GM19043 (cell line): Measurements from ENCODE around the gene MICAL3.
"Not testable (repeated sequence)": the region's sequence is repeated elsewhere in the genome, so short reads cannot be mapped to it uniquely, and the experiment has no call there.

Experiments used
- ATAC-seq: cut with Tn5 transposase; IDR thresholded peaks from one replicate; pipeline ENCODE4 v1.9.1; 2021; ENCODE audit warnings: low read depth; ENCODE audit not compliant: unreplicated experiment

MICAL3 gene

DNA sequence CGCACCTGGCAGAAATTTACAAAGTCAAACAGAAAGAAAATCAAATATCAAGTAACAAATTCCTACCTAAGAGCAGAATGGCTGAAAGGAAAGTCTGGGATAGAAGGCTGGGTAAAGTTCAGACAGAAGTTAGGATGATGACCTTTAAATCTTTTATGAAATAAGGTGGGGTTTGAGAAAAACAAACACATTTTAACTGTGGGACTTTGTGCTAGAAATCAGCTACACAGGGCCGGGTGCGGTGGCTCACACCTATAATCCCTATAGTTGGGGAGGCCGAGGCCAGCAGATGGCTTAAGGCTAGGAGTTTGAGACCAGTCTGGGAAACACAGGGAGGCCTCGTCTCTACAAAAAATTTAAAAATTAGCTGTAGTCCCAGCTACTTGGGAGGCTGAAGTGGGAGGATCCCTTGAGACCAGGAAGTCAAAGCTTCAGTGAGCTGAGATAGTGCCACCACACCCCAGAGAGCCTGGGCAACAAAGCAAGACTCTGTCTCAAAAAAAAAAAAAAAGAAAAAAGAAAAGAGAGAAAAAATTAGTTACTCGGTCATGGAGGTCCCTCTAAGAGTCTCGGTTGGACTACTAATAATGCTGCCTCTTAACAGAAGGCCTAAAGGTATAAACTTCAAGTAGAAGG, 130.3 kb downstream of the MICAL3 start:
- ATAC-seq: no peak

DNA sequence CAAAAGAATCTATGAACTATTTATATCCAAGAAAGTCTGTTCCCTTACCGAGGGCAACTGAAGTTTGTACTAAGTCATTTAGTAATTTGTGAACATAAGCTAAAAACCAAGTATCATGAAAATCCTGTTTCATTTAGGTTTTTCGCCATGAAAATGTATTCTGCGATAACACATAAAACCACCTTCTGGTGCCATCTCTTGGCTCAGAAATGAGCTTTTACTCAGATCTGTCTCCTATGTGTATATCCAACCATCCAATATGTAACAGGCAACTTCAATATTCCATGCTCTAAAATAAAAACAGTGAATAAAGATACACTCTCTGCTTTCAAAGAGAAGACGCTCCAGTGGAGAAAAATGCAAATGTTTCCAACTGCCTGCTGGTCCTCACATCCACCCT, 132.0 kb downstream of the MICAL3 start:
- no peak for ATAC-seq

DNA sequence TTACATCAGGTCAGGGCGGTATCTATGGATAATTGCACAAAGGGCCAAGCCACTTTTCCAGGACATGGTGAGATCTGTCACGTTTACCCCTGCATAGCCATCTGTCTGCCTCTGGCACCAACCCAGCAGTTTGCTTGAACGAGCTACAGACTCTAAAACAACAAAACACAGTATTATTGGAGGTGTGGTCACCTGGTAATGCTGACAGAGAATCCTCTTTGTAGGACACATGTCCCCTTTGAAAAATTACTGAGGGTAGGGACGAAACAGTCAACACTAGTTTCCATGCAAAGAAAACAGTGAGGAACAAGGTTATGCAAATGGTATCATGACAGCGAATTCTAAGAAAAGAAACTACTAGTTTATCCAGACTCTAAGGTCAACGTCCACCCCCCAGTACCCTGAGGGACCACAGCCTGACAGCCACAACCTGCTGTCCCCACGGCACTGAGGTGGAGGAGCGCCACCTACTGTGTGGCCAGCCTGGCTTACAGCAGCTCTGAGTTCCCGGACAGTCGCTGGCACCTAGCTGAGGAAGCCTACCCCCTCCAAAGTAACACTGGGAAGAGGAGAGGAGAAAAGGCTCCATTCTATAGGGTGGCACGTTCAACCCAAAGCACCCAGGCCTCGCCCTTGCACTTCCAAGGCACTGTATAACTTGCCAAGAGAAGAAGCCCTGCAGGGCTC, 132.7 kb downstream of the MICAL3 start:
- no peak for ATAC-seq

DNA sequence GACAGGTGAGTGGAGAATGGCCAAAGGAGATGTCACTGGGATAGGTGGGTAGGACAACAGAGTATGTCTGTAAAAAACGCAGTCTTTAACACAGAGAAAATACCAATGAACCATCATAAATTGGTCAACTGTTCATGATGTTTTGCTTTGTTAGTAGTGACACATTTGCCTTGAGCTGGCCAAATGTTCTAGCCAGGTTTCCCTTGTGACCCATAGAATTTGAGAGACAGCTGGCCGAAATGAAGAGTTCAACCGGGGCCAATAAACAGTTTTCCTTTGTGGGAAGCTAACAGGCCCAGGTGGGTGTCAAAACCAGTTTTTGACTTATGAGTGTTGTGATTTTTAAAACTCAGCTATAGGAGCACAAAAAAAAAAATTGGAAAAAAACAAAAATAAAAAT, 133.5 kb downstream of the MICAL3 start:
- ATAC-seq: no peak

DNA sequence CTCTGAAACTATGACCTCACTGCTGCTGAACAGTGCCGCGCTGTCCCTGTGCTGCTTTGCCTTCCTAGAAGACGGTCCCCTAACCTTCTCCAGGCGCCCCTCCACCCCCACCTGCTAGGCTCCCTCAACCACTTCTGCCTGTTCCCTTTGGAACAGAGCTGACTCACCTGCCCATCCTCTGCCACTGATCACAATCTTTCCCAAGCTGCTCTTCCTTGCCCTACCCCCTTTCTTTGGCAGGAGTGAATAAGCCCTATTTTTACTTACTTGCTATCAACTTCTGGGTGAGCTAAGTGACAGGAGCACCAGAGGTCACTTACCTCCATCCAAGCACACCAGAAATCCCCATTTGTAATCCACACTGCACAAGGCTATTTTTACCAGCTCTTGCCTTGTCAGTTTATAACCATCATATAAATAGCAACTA, 134.1 kb downstream of the MICAL3 start:
- no peak for ATAC-seq

DNA sequence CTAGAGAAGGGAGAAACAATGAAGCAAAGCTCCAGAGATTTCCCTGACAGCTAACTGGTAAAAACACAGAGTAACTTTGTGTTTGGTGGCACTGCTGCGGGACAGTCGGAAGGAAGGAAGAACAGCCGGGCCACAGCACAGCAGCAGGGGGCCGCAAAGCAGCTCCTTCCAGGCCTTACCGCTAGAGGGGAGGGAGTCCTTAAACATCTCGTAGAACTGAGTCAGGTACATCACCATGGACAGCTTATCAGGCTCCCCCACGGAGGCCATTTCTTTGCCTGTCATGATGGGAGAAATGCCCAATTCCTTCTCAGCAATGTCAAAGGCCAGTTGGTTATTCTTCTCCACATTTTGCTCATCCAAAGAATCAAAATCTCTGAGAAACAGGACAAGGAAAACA, 135.5 kb downstream of the MICAL3 start:
- ATAC-seq: no peak

DNA sequence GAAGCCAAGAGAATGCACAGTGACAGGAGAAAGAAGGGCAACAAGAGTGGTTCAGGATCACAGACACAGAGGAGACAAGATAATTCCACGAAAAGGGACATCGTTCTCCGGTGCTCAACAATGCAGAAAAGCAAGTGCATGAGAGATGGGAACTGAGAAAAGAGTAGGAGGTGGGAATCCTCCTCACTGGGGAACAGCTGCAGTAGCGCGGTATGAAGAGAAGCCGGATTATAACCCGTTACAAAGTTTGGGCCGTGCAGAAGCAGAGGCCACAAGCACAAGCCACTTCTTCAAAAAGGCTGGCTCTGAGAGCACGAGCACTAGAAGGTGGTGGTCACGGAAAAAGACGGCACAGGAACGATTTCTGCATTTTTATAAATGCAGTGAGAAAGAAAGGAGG, 135.9 kb downstream of the MICAL3 start:
- no peak for ATAC-seq

DNA sequence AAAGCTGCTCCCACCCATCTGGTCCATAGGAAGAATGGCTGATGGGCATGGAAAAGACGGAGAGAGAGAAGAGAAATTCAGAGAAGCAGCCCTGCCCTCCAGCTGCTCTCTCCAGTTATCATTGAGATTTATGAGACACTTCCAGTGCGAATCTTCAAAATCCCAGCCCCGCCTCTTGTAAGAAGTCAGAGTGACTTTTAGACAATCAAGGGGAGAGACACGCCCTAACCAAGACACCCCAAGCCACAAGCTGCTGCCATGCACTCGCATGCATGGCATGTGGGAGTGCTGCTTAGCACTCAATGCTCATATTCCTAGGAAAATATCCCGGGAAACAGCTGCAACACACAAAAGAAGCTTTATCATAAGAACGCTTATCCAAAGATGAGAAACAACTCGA, 139.5 kb downstream of the MICAL3 start:
- ATAC-seq: no peak

DNA sequence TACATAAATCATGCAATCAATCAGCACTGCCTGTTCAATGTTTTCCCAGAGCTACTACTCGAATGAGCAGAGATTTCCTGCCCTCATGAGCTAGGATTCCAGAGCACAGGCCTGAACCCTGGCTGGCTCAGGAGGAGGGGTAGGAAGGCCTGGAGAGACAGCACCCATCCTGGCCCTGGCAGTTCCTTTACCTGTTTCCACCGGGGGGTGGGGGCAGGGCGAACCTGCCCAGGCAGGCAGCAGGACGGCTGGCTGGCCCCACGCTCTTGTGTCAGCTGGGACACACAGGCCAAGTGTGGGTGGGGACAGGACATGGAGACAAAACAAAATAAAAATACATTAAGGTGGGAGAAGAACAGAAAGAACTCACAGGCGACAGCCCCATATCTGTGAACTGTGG, 140.3 kb downstream of the MICAL3 start:
- ATAC-seq: no peak

DNA sequence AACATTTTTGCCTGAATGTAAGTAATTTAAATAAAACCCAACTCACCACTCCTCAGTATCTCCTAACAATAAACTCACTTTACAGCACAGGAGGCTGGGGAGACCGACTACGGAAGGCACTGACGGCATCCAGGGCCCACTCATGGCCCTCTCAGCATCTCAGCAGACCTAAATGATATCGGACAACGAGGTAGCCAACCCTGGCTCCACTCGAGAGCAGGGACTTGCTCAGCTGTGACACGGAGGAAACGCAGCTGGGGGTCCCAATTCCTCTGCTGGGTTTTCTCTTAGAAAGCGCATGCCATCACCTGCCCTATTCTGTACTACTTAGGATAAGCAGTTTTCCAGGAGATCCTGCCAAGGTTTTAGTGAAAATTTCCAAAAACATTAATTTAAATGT, 141.0 kb downstream of the MICAL3 start:
- no peak for ATAC-seq

DNA sequence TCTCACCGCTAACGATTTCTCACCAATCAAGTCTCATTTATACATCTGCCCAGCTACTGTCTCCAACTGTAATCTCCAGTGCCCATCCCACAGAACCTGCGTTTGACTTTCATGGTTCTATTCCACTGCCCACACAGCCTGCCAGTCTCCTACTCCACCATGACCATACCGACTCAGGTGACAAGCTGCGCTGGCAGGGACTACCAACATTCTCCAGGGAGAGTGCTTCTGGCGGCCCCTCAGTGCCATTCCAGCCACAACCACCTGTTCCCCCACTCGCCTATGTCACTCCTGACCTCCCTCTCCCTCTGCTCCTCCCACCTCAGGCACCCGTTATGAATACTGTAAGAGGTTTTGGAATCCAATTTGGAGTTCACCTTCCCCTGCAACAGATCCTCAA, 141.6 kb downstream of the MICAL3 start:
- ATAC-seq: no peak

DNA sequence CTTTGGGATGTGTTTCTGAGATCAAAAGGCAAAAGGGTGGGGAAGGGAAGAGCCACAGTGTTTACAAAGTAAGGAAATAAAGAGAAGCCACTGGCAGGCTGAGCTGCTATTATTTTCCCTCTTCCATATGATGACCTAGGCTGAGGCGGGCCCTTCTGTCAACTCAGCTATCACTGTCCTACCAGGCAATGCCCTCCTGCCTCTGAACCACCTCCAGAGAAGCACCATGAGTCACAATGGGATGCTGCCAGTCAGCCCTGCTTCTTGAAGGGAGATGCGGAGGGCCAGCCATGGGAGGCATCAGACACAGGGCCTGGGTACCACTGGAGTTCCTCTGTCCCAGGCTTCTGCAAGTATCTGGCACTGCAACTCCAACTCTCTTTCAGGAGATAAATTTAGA, 142.2 kb downstream of the MICAL3 start:
- ATAC-seq: no peak

DNA sequence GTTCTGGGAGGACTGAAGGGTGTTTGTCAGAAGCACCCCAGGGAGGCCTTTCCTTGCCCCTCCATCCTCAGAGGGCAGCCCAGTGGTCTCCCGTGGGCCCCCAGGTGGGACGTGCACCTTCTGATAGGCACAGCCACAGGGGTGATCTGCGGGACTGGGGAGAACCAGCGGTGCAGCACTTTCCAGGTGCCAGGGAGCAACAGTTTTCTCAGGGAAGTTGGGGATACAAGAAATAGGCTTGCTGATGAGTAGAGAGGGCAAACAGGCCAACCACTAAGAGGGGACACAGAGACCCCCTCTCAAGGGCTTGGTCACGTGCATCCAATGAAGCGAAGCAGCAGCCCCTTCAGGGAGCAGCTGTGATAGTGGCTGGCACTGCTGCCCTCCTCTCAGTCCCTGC, 143.0 kb downstream of the MICAL3 start:
- ATAC-seq: no peak

DNA sequence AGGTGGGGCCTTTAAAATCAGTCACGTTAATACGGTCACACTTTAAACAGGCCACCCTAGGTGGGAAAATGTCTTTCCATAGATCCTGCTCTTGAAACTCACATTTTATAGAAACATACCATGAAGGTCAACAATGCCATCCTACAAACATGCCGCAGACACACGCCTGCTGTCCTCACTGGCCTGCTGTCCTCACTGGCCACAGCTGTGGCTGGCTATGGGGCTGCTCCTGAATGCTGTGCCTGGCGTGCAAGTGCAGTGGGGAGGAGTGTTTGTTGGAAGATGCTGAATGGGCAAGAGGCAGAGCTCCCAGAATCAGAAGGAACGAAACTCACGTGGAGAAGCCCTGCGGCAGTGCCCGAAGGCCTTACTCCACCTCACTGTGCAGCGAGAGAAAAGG, 143.9 kb downstream of the MICAL3 start:
- no peak for ATAC-seq

DNA sequence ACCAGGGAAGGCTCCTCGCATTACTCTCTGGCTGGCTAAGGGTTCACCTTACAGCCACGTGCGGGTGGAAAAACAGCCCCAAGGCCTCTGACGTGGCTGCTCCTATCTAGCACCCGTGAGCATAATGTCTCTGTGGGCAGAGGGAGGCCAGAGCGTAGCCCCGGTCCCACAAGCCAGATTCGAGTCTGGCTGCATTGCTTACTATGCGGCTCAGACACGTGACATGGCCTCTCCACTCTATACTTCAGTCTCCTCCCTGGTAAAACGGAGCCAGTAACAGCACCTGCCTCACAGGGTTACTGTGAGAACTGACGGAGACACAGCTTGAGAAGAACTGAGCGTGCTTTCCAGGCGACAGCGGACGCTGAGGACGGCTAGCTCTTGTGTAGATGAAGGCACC, 144.3 kb downstream of the MICAL3 start:
- no peak for ATAC-seq

DNA sequence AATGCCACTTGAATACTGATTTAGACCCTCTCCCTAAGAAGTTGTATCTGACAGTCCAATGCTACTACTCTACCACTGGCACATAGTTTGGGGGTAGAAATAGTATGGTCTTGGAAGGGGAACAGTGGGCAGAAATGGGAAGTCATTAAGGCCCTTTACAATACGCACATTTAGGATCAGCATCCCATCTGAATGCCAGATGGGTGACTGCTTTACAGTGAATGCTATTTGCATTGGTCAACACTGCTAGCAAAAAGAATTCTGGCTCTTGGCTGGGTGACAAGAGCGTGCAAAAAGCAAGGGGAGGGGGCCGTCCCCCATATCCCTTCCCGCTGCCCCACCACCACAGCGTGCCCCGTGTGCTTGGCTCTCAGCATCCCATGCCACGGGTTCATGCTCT, 145.4 kb downstream of the MICAL3 start:
- no peak for ATAC-seq

DNA sequence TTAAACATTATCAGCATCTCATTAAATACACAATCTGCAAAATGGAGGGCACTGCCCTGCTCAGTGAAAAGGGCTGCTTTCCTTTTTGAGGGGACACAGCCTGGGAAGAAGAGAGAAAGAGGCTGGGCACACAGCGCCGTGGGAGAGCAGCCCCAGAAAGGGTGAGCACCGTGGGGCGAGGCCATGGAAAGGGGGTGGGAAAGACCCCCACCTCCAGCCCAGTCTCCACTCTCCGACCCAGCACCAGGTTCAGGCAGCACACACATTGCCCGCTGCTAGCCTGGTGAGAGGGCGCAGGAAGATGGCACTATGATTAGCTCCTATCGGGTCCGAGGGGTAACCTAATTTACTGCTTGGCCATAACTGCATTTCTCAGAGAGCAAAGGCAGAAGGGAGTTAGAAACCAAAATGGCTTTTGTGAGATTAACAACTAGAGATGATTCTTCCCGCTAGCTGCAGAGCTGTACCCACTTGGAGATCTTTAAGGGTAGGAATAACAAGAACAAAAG, 146.1 kb downstream of the MICAL3 start:
- no peak for ATAC-seq

DNA sequence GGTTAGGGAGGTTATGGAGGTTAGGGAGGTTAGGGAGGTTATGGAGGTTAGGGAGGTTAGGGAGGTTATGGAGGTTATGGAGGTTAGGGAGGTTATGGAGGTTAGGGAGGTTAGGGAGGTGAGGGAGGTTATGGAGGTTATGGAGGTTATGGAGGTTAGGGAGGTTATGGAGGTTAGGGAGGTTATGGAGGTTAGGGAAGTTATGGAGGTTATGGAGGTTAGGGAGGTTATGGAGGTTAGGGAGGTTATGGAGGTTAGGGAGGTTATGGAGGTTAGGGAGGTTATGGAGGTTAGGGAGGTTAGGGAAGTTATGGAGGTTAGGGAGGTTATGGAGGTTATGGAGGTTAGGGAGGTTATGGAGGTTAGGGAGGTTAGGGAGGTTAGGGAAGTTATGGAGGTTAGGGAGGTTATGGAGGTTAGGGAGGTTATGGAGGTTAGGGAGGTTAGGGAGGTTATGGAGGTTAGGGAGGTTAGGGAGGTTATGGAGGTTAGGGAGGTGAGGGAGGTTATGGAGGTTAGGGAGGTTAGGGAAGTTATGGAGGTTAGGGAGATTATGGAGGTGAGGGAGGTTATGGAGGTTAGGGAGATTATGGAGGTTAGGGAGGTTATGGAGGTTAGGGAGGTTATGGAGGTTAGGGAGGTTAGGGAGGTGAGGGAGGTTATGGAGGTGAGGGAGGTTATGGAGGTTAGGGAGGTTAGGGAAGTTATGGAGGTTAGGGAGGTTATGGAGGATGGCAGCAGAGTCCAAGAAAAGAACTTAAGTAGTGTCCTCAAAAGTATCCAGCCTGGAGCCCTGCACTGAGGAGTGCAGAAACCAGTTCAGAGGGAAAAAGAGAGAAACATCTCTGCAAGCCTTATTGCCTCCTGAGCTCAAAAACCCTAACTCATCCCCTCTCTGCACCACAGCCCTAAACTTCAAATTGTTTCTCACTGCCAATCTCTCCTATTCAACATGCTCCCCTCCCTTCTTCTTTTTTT, 147.2 kb downstream of the MICAL3 start:
- ATAC-seq: not testable (repeated sequence)

DNA sequence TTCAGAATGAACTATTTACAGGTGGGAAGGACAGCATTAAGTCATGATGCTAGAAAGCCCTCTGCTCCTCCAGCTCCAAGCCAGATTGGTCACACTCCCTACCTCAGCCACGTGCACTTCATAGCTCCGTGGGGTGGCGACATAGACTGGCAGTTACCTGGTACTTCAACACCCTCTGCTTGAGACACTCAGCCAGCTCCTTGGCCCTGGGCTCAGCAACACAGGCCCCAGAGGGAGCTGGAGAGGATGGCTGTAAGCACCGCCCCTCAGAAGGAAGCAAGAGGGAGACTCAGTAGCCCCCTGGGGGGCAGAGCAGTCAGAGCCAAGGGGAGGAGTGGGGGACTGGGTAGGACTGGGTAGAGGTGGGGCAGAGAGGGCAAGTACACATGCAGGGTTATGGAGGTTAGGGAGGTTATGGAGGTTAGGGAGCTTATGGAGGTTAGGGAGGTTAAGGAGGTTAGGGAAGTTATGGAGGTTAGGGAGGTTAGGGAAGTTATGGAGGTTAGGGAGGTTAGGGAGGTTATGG, 148.0 kb downstream of the MICAL3 start:
- no peak for ATAC-seq

DNA sequence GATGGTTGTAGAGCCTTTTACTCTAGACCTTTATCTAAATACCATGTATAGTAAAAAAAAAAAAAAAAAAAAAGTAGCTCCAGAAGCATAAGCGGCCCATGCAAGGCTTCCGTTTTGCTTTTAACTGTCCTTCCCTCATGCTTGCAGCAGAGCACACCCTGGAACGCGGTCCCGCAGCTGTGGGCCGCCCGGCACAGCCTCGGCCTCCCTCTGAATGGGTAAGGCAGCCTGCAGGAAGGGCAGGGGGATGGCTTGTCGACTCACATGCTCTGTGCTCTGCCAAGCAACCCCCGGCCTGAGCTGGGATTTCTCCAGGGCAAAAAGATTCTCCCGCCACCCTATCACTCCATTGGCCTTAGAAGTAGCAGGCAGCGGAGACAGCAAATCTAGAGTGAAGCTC, 148.7 kb downstream of the MICAL3 start:
- ATAC-seq: no peak

DNA sequence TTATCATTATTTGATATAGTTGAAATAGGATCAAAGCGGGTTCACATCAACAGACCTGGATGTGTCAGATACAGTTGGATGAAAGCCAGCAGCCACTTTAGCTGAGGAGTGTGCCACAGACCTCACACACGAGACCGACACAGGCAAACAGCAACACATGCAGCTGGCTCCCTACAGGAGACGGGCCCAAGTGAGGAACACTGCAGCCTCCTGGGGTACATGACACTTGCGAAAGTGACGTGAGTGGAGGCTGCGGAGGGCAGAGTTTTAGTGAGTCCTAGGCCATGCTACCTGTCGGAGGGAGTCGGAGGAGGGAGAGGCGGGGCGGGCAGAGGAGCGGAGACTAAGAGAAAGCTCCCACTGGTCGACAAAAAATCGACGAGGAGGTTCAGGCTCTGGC, 149.2 kb downstream of the MICAL3 start:
- ATAC-seq: no peak
